ENCODE measurements around the gene RNLS.
"Not testable (repeated sequence)": the region's sequence is repeated elsewhere in the genome, so short reads cannot be mapped to it uniquely, and the experiment has no call there.

Gene RNLS

GRCh38 chr10:88286030-88286429 is 297.1 kb downstream of the RNLS start:
- DNase-seq: no peak

- no peak for DNase-seq
Measured at GRCh38 chr10:88281592-88282347, 301.3 kb downstream of the RNLS start.

- no peak for DNase-seq
Measured at GRCh38 chr10:88280518-88280917, 302.6 kb downstream of the RNLS start.

GRCh38 chr10:88278912-88279311 is 304.2 kb downstream of the RNLS start:
- DNase-seq: no peak

GRCh38 chr10:88276945-88277344 is 306.2 kb downstream of the RNLS start:
- not testable (repeated sequence) for DNase-seq

- DNase-seq: no peak
Measured at GRCh38 chr10:88274286-88274685, 308.8 kb downstream of the RNLS start.

- no peak for DNase-seq
Measured at GRCh38 chr10:88273567-88273966, 309.6 kb downstream of the RNLS start.

GRCh38 chr10:88271761-88272543 is 311.2 kb downstream of the RNLS start:
- DNase-seq: no peak

GRCh38 chr10:88270871-88271713 is 312.0 kb downstream of the RNLS start:
- DNase-seq: no peak

GRCh38 chr10:88270061-88270808 is 312.9 kb downstream of the RNLS start:
- no peak for DNase-seq

GRCh38 chr10:88262591-88263234 is 320.4 kb downstream of the RNLS start:
- no peak for DNase-seq

- DNase-seq: no peak
Measured at GRCh38 chr10:88261152-88261551, 322.0 kb downstream of the RNLS start.

GRCh38 chr10:88260329-88261051 is 322.6 kb downstream of the RNLS start:
- DNase-seq: no peak

GRCh38 chr10:88259381-88259780 is 323.7 kb downstream of the RNLS start:
- no peak for DNase-seq

GRCh38 chr10:88256886-88257285 is 326.2 kb downstream of the RNLS start:
- DNase-seq: no peak

- no peak for DNase-seq
Measured at GRCh38 chr10:88256013-88256680, 327.0 kb downstream of the RNLS start.

GRCh38 chr10:88254091-88254490 is 329.0 kb downstream of the RNLS start:
- no peak for DNase-seq

GRCh38 chr10:88253622-88254021 is 329.5 kb downstream of the RNLS start:
- DNase-seq: no peak

- no peak for DNase-seq
Measured at GRCh38 chr10:88253128-88253527, 330.0 kb downstream of the RNLS start.

- no peak for DNase-seq
Measured at GRCh38 chr10:88249450-88249849, 333.7 kb downstream of the RNLS start.

- DNase-seq: no peak
Measured at GRCh38 chr10:88246675-88247074, 336.4 kb downstream of the RNLS start.
